Skeletal muscle satellite cell (primary cell): ENCODE measurements around the gene BLNK.

Experiments
- H3K27me3 ChIP-seq: 2 replicates; pipeline ENCODE4 v1.7.0; 2013; ENCODE audit warnings: low read length; ENCODE audit not compliant: control insufficient read depth, insufficient read depth
- H3K36me3 ChIP-seq: 2 replicates; pipeline ENCODE4 v1.7.0; 2013; ENCODE audit warnings: mild to moderate bottlenecking, control low read depth, low read length; ENCODE audit not compliant: insufficient read depth
- H3K4me1 ChIP-seq: 2 replicates; pipeline ENCODE4 v1.7.0; 2013; ENCODE audit warnings: low read length; ENCODE audit not compliant: control insufficient read depth, insufficient read depth
- H3K4me2 ChIP-seq: 2 replicates; pipeline ENCODE4 v1.7.0; 2013; ENCODE audit warnings: mild to moderate bottlenecking, low read length
- H3K4me3 ChIP-seq: 2 replicates; pipeline ENCODE4 v1.7.0; 2013; ENCODE audit warnings: low read length
- H3K9ac ChIP-seq: 2 replicates; pipeline ENCODE4 v1.7.0; 2013; ENCODE audit warnings: mild to moderate bottlenecking, low read depth, low read length, moderate library complexity
- H3K9me3 ChIP-seq: replicated peaks from 2 replicates; pipeline ENCODE4 v1.7.0; 2013; ENCODE audit warnings: mild to moderate bottlenecking, control low read depth, low read length

The BLNK gene

DNA sequence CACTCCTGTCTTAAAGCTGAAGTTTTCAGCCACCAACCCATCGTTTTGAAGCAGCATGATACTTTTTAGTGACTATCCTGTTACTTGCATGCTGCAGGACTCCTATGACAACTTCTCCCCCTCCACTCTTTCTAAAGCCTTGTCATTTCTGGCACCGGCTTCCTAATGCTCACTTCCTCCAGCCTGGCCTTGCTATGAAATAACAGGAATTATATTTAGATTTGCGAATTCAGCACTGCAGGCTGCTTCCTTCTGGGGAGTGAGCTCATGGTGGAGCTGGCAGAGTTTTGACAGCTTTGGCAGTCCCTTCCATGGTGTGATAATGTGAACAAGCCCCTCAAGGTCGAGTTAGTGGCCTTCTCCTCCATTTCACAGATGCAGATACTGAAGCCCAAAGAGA lies 13.4 kb downstream of the BLNK start:
- no peak overlapping the region for H3K4me2 ChIP-seq
- no peaks in the 10 kb centered on the region for H3K9me3 ChIP-seq
- no peaks in the 10 kb centered on the region for H3K36me3 ChIP-seq
- no peak overlapping the region for H3K9ac ChIP-seq
- no peak overlapping the region for H3K4me3 ChIP-seq
- no peaks in the 10 kb centered on the region for H3K27me3 ChIP-seq
- no peaks in the 10 kb centered on the region for H3K4me1 ChIP-seq

DNA sequence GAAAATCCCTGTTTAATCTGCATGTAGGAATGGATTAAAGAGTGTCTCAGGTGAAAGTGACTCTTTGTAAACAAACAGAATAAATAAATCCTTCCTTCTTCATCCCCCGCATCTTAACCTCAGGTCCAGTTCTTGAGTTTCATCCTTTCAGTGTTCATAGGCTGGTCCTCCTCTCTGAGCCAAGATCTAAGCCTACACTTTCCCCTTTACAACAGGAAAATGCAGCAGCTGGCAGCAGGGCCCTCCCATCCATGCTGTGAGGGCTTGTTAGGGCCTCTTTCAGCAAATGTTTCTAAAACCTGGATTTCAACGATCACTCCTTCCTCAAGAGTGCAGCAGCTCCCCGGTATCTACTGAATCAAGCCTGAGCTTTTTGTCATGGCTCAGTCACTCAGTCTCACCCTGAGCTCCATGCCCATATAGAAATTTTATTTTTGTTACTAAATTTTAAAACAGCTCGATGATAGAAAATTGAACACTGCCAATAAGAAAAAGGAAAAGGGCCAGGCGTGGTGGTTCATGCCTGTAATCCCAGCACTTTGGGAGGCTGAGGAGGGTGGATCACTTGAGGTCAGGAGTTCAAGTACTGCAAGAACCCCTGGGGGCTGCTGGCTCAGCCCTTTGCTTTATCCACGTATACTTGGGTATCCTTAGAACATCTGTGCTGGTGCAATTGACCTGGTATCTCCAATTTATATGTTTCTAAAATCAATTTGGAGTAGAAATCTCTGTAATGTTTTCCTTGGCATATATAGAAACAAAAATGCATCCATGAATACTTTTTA lies 15.6 kb downstream of the BLNK start:
- Histone ChIP-seq H3K4me2 (no peak overlapping the region), H3K27me3 (no peaks in the 10 kb centered on the region), H3K36me3 (no peaks in the 10 kb centered on the region), H3K4me1 (no peaks in the 10 kb centered on the region), H3K4me3 (no peak overlapping the region), H3K9me3 (no peaks in the 10 kb centered on the region), H3K9ac (no peak overlapping the region)

DNA sequence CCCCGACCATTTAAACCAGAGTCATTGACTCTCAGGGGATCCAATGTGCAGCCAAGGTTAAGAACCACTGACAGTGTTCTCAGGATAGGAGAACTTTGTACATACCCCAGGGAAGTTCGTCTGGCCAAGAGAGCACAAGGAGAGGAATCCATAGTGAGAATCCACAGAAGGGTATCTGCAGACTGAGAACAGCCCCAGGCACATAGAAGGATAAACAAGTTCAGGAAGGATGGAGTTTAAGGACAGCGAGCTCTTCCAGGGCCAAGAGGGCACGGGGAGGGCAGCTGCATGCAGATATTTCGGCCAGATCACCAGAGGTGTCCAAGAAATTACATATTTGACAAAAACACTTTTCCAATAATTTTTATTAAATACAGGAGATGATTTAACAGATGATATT lies 16.4 kb downstream of the BLNK start:
- Histone ChIP-seq H3K4me1 (no peaks in the 10 kb centered on the region), H3K9ac (no peak overlapping the region), H3K27me3 (no peaks in the 10 kb centered on the region), H3K4me3 (no peak overlapping the region), H3K9me3 (no peaks in the 10 kb centered on the region), H3K36me3 (no peaks in the 10 kb centered on the region), H3K4me2 (no peak overlapping the region)

DNA sequence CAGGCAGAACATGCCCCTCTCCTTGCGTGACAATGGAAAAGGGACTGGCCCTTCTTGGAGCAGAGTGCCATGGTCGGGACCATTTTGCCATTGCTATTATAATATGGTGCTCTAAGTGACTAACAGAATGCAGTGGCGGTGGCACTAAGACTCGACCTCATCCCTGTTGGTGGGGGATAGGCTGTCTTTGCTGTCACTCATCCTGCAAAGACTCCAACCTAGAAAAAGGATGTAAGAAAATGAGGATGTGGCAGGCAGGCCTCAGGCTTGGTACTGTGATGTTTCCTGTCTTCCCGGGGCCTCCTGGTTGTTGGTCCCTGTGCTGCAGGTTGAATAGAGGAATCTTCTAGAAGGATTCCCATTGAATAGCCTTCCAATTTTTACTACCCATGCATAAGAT lies 18.6 kb downstream of the BLNK start:
- H3K4me2 ChIP-seq: no peak overlapping the region
- no peaks in the 10 kb centered on the region for H3K9me3 ChIP-seq
- no peaks in the 10 kb centered on the region for H3K36me3 ChIP-seq
- no peaks in the 10 kb centered on the region for H3K27me3 ChIP-seq
- no peak overlapping the region for H3K9ac ChIP-seq
- no peaks in the 10 kb centered on the region for H3K4me1 ChIP-seq
- H3K4me3 ChIP-seq: no peak overlapping the region

DNA sequence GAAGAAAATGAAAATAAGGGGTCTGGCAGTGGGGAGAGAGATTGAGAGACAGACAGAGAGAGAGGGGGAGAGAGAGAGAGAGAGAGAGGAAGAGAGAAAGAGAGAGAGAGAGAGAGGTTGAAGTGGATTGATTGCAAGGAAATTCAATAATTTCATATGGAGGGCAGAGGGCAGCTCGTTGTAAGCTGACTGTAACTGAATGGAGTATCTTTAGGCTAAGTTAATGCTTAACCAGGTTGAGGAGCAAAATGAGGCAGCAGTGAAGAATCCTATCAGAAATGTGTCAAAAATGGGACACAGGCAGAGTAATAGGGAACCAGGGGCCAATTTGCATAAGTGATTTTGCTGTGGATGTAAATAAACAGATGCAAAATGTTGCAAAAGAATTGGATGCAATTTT lies 21.0 kb downstream of the BLNK start:
- no peaks in the 10 kb centered on the region for H3K9me3 ChIP-seq
- no peaks in the 10 kb centered on the region for H3K36me3 ChIP-seq
- H3K4me3 ChIP-seq: no peak overlapping the region
- no peak overlapping the region for H3K9ac ChIP-seq
- no peak overlapping the region for H3K4me2 ChIP-seq
- no peaks in the 10 kb centered on the region for H3K4me1 ChIP-seq
- no peaks in the 10 kb centered on the region for H3K27me3 ChIP-seq

DNA sequence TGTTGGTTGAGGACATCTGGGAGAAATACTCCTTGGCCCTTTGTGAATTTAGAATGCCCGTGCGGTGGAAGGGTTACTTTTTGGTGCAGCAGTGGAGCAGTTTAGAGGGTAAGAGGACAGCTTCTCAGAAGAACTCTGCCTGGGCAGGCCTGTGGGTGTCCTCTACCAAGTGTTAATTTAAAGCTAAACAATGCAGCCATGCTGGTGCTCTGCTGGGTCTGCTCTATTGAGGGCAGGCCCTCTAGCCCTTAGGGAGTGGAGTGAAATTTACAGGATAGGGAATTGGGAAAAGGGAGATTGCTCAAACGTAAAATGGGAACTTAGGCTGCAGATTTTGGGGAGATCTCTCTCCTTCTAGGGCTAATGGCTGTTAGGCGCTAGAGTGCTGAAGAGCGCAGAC lies 22.1 kb downstream of the BLNK start:
- H3K27me3 ChIP-seq: no peaks in the 10 kb centered on the region
- no peak overlapping the region for H3K4me3 ChIP-seq
- H3K36me3 ChIP-seq: no peaks in the 10 kb centered on the region
- no peak overlapping the region for H3K9ac ChIP-seq
- no peak overlapping the region for H3K4me2 ChIP-seq
- no peaks in the 10 kb centered on the region for H3K9me3 ChIP-seq
- no peaks in the 10 kb centered on the region for H3K4me1 ChIP-seq

DNA sequence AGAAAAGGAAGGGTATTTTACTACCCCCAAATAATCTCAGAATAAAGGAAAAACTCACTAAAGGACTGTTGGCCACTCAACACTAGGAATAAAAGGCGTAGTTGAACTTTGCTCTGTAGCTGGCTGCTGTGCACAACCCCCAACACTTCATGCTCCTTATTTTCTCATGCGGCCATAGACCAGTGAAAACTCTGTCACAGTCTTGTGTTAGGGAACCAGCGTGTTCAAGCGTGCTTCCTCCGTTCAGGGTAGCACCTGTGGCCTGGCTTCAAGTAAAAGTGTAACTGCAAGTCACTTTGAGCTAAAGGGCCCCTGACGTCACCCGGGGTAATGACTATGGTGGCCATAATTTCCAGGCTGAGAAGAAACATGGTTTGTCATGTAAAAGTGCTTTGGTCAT lies 27.0 kb downstream of the BLNK start:
- Histone ChIP-seq H3K36me3 (no peaks in the 10 kb centered on the region), H3K4me3 (no peak overlapping the region), H3K27me3 (peaks cover 2% of the 10 kb centered on the region), H3K4me2 (no peak overlapping the region), H3K9me3 (no peaks in the 10 kb centered on the region), H3K4me1 (no peaks in the 10 kb centered on the region), H3K9ac (no peak overlapping the region)

DNA sequence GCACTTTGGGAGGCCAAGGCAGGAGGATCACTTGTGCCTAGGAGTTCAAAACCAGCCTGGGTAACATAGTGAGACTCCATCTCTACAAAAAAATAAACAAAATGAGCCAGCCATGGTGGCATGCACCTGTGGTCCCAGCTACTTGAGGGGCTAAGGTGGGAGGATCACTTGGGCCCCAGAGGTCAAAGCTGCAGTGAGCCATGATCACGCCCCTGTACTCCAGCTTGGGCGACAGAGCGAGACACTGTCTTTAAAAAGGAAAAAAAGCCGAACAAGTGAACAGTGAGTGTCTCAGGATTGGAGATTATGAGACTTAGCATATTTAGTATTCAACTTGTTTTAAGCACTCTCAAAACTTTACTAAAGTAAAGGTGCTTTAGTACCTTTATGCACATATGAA lies 28.1 kb downstream of the BLNK start:
- H3K36me3 ChIP-seq: no peaks in the 10 kb centered on the region
- H3K9me3 ChIP-seq: no peaks in the 10 kb centered on the region
- no peaks in the 10 kb centered on the region for H3K4me1 ChIP-seq
- H3K4me2 ChIP-seq: no peak overlapping the region
- H3K9ac ChIP-seq: no peak overlapping the region
- peaks cover 2% of the 10 kb centered on the region for H3K27me3 ChIP-seq
- no peak overlapping the region for H3K4me3 ChIP-seq

DNA sequence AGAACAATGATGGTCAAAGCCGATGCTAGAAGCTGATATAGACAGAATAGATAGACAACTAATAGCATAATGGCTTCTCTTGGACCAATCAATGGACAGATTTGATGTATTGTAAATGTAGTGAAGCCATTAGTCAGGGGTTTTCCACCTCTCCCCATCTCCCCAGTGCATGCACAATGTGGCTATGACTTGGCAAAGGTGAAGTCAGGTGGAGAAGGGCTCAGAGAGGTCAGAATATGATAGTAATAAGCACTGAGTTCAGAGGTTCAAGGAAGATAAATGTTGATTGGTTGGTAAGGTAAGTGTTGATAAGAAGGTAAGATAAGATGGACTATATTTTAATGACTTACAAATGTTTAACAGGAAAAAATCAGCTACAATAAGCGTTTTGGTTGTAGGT lies 28.5 kb downstream of the BLNK start:
- Histone ChIP-seq H3K4me1 (no peaks in the 10 kb centered on the region), H3K4me3 (no peak overlapping the region), H3K9ac (no peak overlapping the region), H3K36me3 (no peaks in the 10 kb centered on the region), H3K4me2 (no peak overlapping the region), H3K9me3 (no peaks in the 10 kb centered on the region), H3K27me3 (peaks cover 5% of the 10 kb centered on the region)

DNA sequence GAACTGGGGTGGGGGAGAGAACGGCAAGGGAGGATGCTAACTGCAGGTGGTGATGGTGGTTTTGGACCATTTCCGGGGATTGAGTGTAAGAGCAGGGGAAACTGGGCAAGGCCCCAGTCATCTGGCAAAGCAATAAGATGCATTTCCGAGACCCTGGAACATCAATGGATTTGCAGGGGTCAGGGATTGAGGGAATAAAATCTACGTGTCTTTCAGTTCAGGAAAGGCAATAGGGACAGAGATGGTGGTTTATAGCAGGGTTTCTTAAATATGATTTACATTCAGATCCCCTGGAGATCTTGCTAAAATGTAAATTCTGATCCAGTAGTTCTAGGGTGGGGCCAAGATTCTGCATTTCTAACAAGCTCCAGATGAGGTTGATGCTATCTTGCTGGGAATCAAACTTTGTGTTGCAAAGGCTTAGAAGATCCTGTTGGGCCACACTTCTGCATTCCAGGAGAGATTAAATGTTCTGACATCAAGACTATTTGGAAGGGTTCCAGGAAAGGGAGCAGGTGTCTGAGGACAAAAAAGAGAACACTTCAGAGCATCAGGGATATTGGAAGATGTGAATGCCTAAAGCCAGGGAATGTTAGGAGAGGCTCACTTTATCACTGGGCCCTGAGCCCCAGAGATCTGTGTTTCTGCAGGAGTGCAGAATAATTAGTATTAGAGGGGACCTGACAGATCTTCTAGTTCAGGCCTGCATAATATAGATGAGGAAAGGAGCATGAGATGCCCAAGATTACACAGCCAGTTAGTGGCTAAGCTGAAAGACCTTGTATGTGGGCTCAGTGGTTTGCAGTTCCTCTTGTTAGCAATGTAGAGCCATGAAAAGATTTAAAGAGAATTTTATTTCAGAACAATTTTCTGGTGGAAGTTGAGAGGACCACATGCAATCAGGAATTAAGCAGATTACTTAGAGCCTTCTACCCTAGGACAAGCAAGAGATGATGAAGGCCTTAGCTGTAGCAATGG lies 32.4 kb downstream of the BLNK start:
- no peaks in the 10 kb centered on the region for H3K9me3 ChIP-seq
- H3K27me3 ChIP-seq: peaks cover 3% of the 10 kb centered on the region
- H3K4me2 ChIP-seq: no peak overlapping the region
- H3K36me3 ChIP-seq: no peaks in the 10 kb centered on the region
- no peak overlapping the region for H3K4me3 ChIP-seq
- no peak overlapping the region for H3K9ac ChIP-seq
- no peaks in the 10 kb centered on the region for H3K4me1 ChIP-seq

DNA sequence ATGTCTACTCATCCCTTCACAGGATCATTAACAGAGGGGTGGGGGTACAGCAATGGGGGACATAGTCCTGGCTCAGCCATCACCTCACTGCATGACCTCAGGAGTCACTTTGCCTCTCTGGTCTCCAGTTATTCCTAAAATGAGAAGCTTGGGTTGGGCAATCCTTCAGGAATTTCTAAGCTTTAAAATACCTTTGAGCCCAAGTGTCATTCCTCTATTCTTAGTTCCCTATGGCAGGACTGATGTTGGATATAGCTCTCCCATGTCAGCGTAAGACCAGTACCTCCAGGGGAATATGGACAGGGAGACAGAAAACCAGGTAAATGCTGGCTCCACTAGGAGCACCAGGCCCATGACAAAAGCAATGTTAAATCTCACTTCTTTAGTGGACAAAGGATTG lies 34.5 kb downstream of the BLNK start:
- Histone ChIP-seq H3K27me3 (peaks cover 3% of the 10 kb centered on the region), H3K9ac (no peak overlapping the region), H3K4me3 (no peak overlapping the region), H3K36me3 (no peaks in the 10 kb centered on the region), H3K4me1 (no peaks in the 10 kb centered on the region), H3K4me2 (no peak overlapping the region), H3K9me3 (no peaks in the 10 kb centered on the region)
